GM23338 (cell line): ENCODE data around the gene CYFIP2. TPM values are rescaled to one million over a fixed set of nuclear protein-coding genes. Genes with fewer than 3 reads are reported as not detected.

Source experiments
- ATAC-seq: fragments of 200-7000 bp; cut with Tn5 transposase; 3 replicates; pipeline ENCODE4 v1.9.1; 2020
- DNase-seq: peaks from one replicate; pipeline ENCODE4 v3.0.0-alpha.2; 2015; ENCODE audit warnings: low spot score
- H2AFZ ChIP-seq: fragments of 200-600 bp; sonication (generic); 2 replicates; pipeline ENCODE4 v1.8.0; 2016; ENCODE audit warnings: antibody characterized with exemption, mild to moderate bottlenecking, moderate library complexity
- H3F3A ChIP-seq: fragments of 200-600 bp; sonication (generic); replicated peaks from 2 replicates; pipeline ENCODE4 v1.8.0; 2017; ENCODE audit warnings: antibody characterized with exemption, mixed run types, low read depth
- H3K27ac ChIP-seq: fragments of 200-600 bp; sonication (generic); 2 replicates; pipeline ENCODE4 v1.6.1; 2016; ENCODE audit warnings: low read depth
- H3K27me3 ChIP-seq: fragments of 200-600 bp; sonication (generic); 2 replicates; pipeline ENCODE4 v1.8.0; 2016; ENCODE audit warnings: mild to moderate bottlenecking, mixed run types, moderate library complexity; ENCODE audit not compliant: insufficient read depth
- H3K36me3 ChIP-seq: fragments of 200-600 bp; sonication (generic); 2 replicates; pipeline ENCODE4 v1.8.0; 2016; ENCODE audit warnings: mild to moderate bottlenecking; ENCODE audit not compliant: insufficient read depth
- H3K4me1 ChIP-seq: fragments of 200-600 bp; sonication (generic); 2 replicates; pipeline ENCODE4 v1.8.0; 2016; ENCODE audit warnings: mild to moderate bottlenecking, moderate library complexity; ENCODE audit not compliant: insufficient read depth
- H3K4me2 ChIP-seq: fragments of 200-600 bp; sonication (generic); 2 replicates; pipeline ENCODE4 v1.7.1; 2017; ENCODE audit warnings: mixed run types
- H3K4me3 ChIP-seq: fragments of 200-600 bp; sonication (generic); 2 replicates; pipeline ENCODE4 v1.6.1; 2016; ENCODE audit warnings: mixed run types
- H3K79me2 ChIP-seq: fragments of 200-600 bp; sonication (generic); replicated peaks from 2 replicates; pipeline ENCODE4 v1.8.0; 2017; ENCODE audit warnings: mild to moderate bottlenecking; ENCODE audit not compliant: insufficient read depth
- H3K9me2 ChIP-seq: fragments of 200-600 bp; sonication (generic); 2 replicates; pipeline ENCODE4 v1.8.0; 2017; ENCODE audit not compliant: insufficient read depth
- H4K20me1 ChIP-seq: fragments of 200-600 bp; sonication (generic); replicated peaks from 2 replicates; pipeline ENCODE4 v1.8.0; 2017; ENCODE audit warnings: mild to moderate bottlenecking; ENCODE audit not compliant: insufficient read depth
- H3K27ac Mint-ChIP-seq: 2 replicates; pipeline ENCODE4 v1.8.0; 2020; ENCODE audit warnings: inconsistent platforms, mild to moderate bottlenecking, moderate library complexity, mixed read lengths
- H3K27me3 Mint-ChIP-seq: 3 replicates; pipeline ENCODE4 v1.8.0; 2022; ENCODE audit warnings: low read depth, mild to moderate bottlenecking, moderate library complexity, mixed read lengths, inconsistent platforms; ENCODE audit not compliant: insufficient read depth, poor library complexity
- H3K36me3 Mint-ChIP-seq: 3 replicates; pipeline ENCODE4 v1.8.0; 2021; ENCODE audit warnings: low read depth, mild to moderate bottlenecking, inconsistent platforms, moderate library complexity, mixed read lengths
- H3K4me1 Mint-ChIP-seq: 3 replicates; pipeline ENCODE4 v1.8.0; 2020; ENCODE audit warnings: mild to moderate bottlenecking, inconsistent platforms, mixed read lengths
- H3K4me3 Mint-ChIP-seq: 3 replicates; pipeline ENCODE4 v1.8.0; 2021; ENCODE audit warnings: moderate library complexity, mild to moderate bottlenecking, inconsistent platforms, mixed read lengths
- H3K9me3 Mint-ChIP-seq: 3 replicates; pipeline ENCODE4 v1.8.0; 2020; ENCODE audit warnings: moderate library complexity, mild to moderate bottlenecking, inconsistent platforms, mixed read lengths
- CREB1 ChIP-seq: fragments of 250-450 bp; sonication (Bioruptor Pico); IDR thresholded peaks from 2 replicates; pipeline ENCODE4 v1.5.0; 2020; ENCODE audit warnings: low read depth, mild to moderate bottlenecking, moderate library complexity
- CTCF ChIP-seq, 2 experiments: fragments of 200-600 bp in 1 of 2; sonication (generic) in 1 of 2; conservative IDR thresholded peaks; 2 replicates each; pipeline versions ENCODE4 v1.5.1 to v1.6.1; 2016 to 2017; ENCODE audit warnings: antibody characterized with exemption in 2 of 2, low read depth in 2 of 2, mild to moderate bottlenecking in 2 of 2, moderate library complexity in 1 of 2
- ETS1 ChIP-seq: IDR thresholded peaks from 2 replicates; pipeline ENCODE4 v1.6.1; 2016; ENCODE audit warnings: antibody characterized with exemption
- EZH2 ChIP-seq: fragments of 200-600 bp; sonication (generic); IDR thresholded peaks from one replicate; pipeline ENCODE4 v1.8.0; 2017; ENCODE audit warnings: antibody characterized with exemption, mild to moderate bottlenecking, low read depth; ENCODE audit not compliant: unreplicated experiment
- JUNB ChIP-seq: IDR thresholded peaks from one replicate; pipeline ENCODE4 v1.6.1; 2016; ENCODE audit warnings: antibody characterized with exemption; ENCODE audit not compliant: unreplicated experiment
- NANOG ChIP-seq: IDR thresholded peaks from 2 replicates; pipeline ENCODE4 v1.6.1; 2016; ENCODE audit warnings: antibody characterized with exemption, borderline replicate concordance
- POLR2AphosphoS5 ChIP-seq: IDR thresholded peaks from 2 replicates; pipeline ENCODE4 v1.6.1; 2016; ENCODE audit warnings: antibody characterized with exemption, low read depth
- REST ChIP-seq: IDR thresholded peaks from one replicate; pipeline ENCODE4 v1.6.1; 2018; ENCODE audit warnings: antibody characterized with exemption; ENCODE audit not compliant: unreplicated experiment
- STAT1 ChIP-seq: IDR thresholded peaks from one replicate; pipeline ENCODE4 v1.6.1; 2016; ENCODE audit warnings: antibody characterized with exemption; ENCODE audit not compliant: unreplicated experiment
- ZNF114 ChIP-seq: fragments of 250-450 bp; sonication (Bioruptor Pico); IDR thresholded peaks from 2 replicates; pipeline ENCODE4 v1.5.0; 2020; ENCODE audit warnings: mild to moderate bottlenecking, moderate library complexity
- ZNF331 ChIP-seq: fragments of 250-450 bp; sonication (Bioruptor Pico); IDR thresholded peaks from 2 replicates; pipeline ENCODE4 v1.5.0; 2020; ENCODE audit warnings: low read depth, mild to moderate bottlenecking, moderate library complexity
- ZNF462 ChIP-seq: fragments of 250-450 bp; sonication (Bioruptor Pico); IDR thresholded peaks from 2 replicates; pipeline ENCODE4 v1.5.0; 2020; ENCODE audit warnings: mild to moderate bottlenecking, moderate library complexity
- polyA plus RNA-seq: library from polyadenylated mRNA; unstranded; fragments of >200 nt; fragmentation: Nextera tagmentation; extraction: Ambion mirVana; gene quantifications from 2 replicates; pipeline ENCODE4 v1.2.1, GENCODE V29; 2016
- total RNA-seq: library from RNA; depleted of rRNA; stranded (reverse); fragments of >200 nt; shearing (Covaris generic); gene quantifications from 2 replicates; pipeline ENCODE4 v1.2.3, GENCODE V29; 2014

Gene CYFIP2
- total and polyA plus RNA-seq, 2 experiments from 2014 or later, result 54.1 to 98.4 TPM

- Histone ChIP-seq H3K4me1 (no peaks in the 10 kb centered on the region), H4K20me1 (no peaks in the 10 kb centered on the region), H2AFZ (no peak overlapping the region), H3K9me2 (no peaks in the 10 kb centered on the region), H3K27me3 (no peaks in the 10 kb centered on the region), H3K4me3 (no peak overlapping the region), H3K4me2 (no peak overlapping the region), H3K36me3 (no peaks in the 10 kb centered on the region), H3K27ac (no peak overlapping the region), H3F3A (no peaks in the 10 kb centered on the region), H3K79me2 (no peaks in the 10 kb centered on the region)
- Mint-ChIP-seq H3K27ac (no peak overlapping the region), H3K4me1 (peaks cover 2% of the 10 kb centered on the region; the same call in 1 of the 3 replicates), H3K9me3 (no peaks in the 10 kb centered on the region), H3K27me3 (no peaks in the 10 kb centered on the region), H3K4me3 (no peak overlapping the region), H3K36me3 (peaks cover 17% of the 10 kb centered on the region; the same call in 2 of the 3 replicates)
- TF ChIP-seq STAT1 (no peak), REST (no peak), ZNF114 (CRISPR knock-in tag) (no peak), CREB1 (CRISPR knock-in tag) (no peak), EZH2 (no peak), ZNF462 (CRISPR knock-in tag) (no peak), ZNF331 (CRISPR knock-in tag) (no peak), NANOG (no peak), CTCF (conservative IDR thresholded peaks at IDR 0.05; ENCODE audit: low read depth in 2 of 2) (no peak), JUNB (no peak), POLR2AphosphoS5 (no peak), ETS1 (no peak)
- no peak for ATAC-seq
- no peak for DNase-seq
Observed at GRCh38 chr5:157357823-157358222, 91.9 kb downstream of the CYFIP2 start.
